ENCODE results near the gene PSG11.
"Not testable (repeated sequence)": the region's sequence is repeated elsewhere in the genome, so short reads cannot be mapped to it uniquely, and the experiment has no call there.

DNA sequence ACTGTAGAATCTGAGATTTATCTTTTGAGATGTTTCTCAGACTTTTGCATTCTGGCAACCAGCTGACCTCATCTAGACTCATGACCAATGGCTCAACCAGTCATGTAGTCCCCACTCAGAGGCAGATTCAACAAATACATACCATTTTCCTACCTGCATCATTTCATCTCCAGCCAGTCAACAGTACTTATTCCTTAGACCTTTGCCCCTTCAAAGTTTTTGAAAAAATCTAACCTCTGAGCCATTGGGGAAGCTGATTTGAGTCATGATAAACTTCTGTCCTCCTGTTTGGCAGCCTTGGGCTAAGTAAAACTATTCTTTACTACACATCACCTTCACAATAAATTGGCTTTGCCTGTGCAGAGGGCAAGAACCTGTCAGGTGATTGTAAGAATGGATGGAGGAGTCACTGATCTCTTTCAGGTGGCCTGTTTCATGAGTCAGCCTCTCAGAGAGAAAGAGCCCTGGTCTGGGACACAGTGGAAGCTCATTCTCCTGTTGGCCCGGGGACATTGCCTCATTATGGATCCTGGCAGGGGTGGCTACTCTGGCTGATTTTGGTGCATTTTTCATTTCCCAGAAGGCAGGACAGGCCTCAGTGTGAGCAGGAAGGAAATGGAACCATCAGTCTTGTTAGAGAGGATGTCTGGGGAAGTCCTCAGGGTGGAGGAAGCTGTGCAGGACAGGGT is 17.4 kb upstream of the PSG11 start:
- not testable (repeated sequence) for TF ChIP-seq CTCF (conservative IDR thresholded peaks at IDR 0.05; ENCODE audit: low read depth, low read length); SMC3 (IDR thresholded peaks at IDR 0.05; ENCODE audit: low read depth, low read length); POLR2A (IDR thresholded peaks at IDR 0.05; ENCODE audit: low read depth, low read length); RAD21 (IDR thresholded peaks at IDR 0.05; ENCODE audit: low read length); MXI1 (IDR thresholded peaks at IDR 0.05; ENCODE audit: borderline replicate concordance, low read depth, low read length)

Measured in IMR-90 (cell line).